ENCODE data around the gene VTA1. TPM values are rescaled to one million over a fixed set of nuclear protein-coding genes. Genes with fewer than 3 reads are reported as not detected.
"Not testable (repeated sequence)": the region's sequence is repeated elsewhere in the genome, so short reads cannot be mapped to it uniquely, and the experiment has no call there.

The VTA1 gene
- 68.3 and 78.5 TPM in 2 replicates for total RNA-seq (2014; rRNA removed; shearing (Covaris generic); ENCODE audit: low replicate concordance)

- in situ Hi-C loops (cut with HindIII; ENCODE audit: low pct_unique_long_range_greater_than_20kb, low sequenced_read_pairs) = no loop called here
These were observed at the start of gene VTA1, which contains the start of gene NMBR for GRCh38 chr6:142146828-142147662. Gene VTA1, plus strand, starts transcription at chr6:142147263. Its CDS starts 25 bp downstream, at chr6:142147288. Gene NMBR, minus strand, starts transcription at chr6:142147122. Its CDS starts 58,464 bp downstream, at chr6:142088658.

GRCh38 chr6:142104820-142105219 is 42.2 kb upstream of the VTA1 start:
- in situ Hi-C loops (cut with HindIII; ENCODE audit: low pct_unique_long_range_greater_than_20kb, low sequenced_read_pairs); DNase-seq (ENCODE audit: low read depth): not testable (repeated sequence)

More at GRCh38 chr6:142146828-142147662, at the start of gene VTA1, which contains the start of gene NMBR:
- DNase-seq (ENCODE audit: low read depth) = peak; percentile 93

- in situ Hi-C loops (cut with HindIII; ENCODE audit: low pct_unique_long_range_greater_than_20kb, low sequenced_read_pairs); DNase-seq (ENCODE audit: low read depth): not testable (repeated sequence)
These were observed 36.2 kb upstream of the VTA1 start for GRCh38 chr6:142110820-142111219.

- in situ Hi-C loops (cut with HindIII; ENCODE audit: low pct_unique_long_range_greater_than_20kb, low sequenced_read_pairs) = no loop called here
- peak; percentile 39 for DNase-seq (ENCODE audit: low read depth)
These were observed 34.5 kb upstream of the VTA1 start for GRCh38 chr6:142112451-142113061.

- in situ Hi-C loops (cut with HindIII; ENCODE audit: low pct_unique_long_range_greater_than_20kb, low sequenced_read_pairs) = no loop called here
- DNase-seq (ENCODE audit: low read depth) = no peak
These were observed 29.7 kb upstream of the VTA1 start for GRCh38 chr6:142117366-142117765.

- no peak for DNase-seq (ENCODE audit: low read depth)
- in situ Hi-C loops (cut with HindIII; ENCODE audit: low pct_unique_long_range_greater_than_20kb, low sequenced_read_pairs) = no loop called here
These were observed 28.7 kb upstream of the VTA1 start for GRCh38 chr6:142118328-142118727.

- in situ Hi-C loops (cut with HindIII; ENCODE audit: low pct_unique_long_range_greater_than_20kb, low sequenced_read_pairs) = no loop called here
- no peak for DNase-seq (ENCODE audit: low read depth)
These were observed 28.1 kb upstream of the VTA1 start for GRCh38 chr6:142118925-142119324.

- DNase-seq (ENCODE audit: low read depth) = no peak
- in situ Hi-C loops (cut with HindIII; ENCODE audit: low pct_unique_long_range_greater_than_20kb, low sequenced_read_pairs) = no loop called here
These were observed 25.7 kb upstream of the VTA1 start for GRCh38 chr6:142121342-142121741.

GRCh38 chr6:142130814-142131213 is 16.2 kb upstream of the VTA1 start:
- in situ Hi-C loops (cut with HindIII; ENCODE audit: low pct_unique_long_range_greater_than_20kb, low sequenced_read_pairs) = no loop called here
- no peak for DNase-seq (ENCODE audit: low read depth)

- DNase-seq (ENCODE audit: low read depth) = no peak
- in situ Hi-C loops (cut with HindIII; ENCODE audit: low pct_unique_long_range_greater_than_20kb, low sequenced_read_pairs) = no loop called here
These were observed 14.4 kb upstream of the VTA1 start, which contains the start of gene GJE1 for GRCh38 chr6:142132625-142133024. Gene GJE1, plus strand, starts transcription at chr6:142132925. Its CDS starts 234 bp downstream, at chr6:142133159.

- in situ Hi-C loops (cut with HindIII; ENCODE audit: low pct_unique_long_range_greater_than_20kb, low sequenced_read_pairs) = no loop called here
These were observed 8.2 kb upstream of the VTA1 start for GRCh38 chr6:142138876-142139275.

GRCh38 chr6:142141531-142141930 is 5.5 kb upstream of the VTA1 start:
- in situ Hi-C loops (cut with HindIII; ENCODE audit: low pct_unique_long_range_greater_than_20kb, low sequenced_read_pairs); DNase-seq (ENCODE audit: low read depth): not testable (repeated sequence)

More at GRCh38 chr6:142138876-142139275, 8.2 kb upstream of the VTA1 start:
- no peak for DNase-seq (ENCODE audit: low read depth)

- no peak for DNase-seq (ENCODE audit: low read depth)
These were observed 5.7 kb downstream of the VTA1 start for GRCh38 chr6:142152746-142153145.

GRCh38 chr6:142153196-142153595 is 6.1 kb downstream of the VTA1 start:
- no peak for DNase-seq (ENCODE audit: low read depth)

More at GRCh38 chr6:142152746-142153145, 5.7 kb downstream of the VTA1 start:
- in situ Hi-C loops (cut with HindIII; ENCODE audit: low pct_unique_long_range_greater_than_20kb, low sequenced_read_pairs) = no loop called here

GRCh38 chr6:142154336-142154735 is 7.3 kb downstream of the VTA1 start:
- DNase-seq (ENCODE audit: low read depth) = no peak
- in situ Hi-C loops (cut with HindIII; ENCODE audit: low pct_unique_long_range_greater_than_20kb, low sequenced_read_pairs) = no loop called here

More at GRCh38 chr6:142153196-142153595, 6.1 kb downstream of the VTA1 start:
- in situ Hi-C loops (cut with HindIII; ENCODE audit: low pct_unique_long_range_greater_than_20kb, low sequenced_read_pairs) = no loop called here

- DNase-seq (ENCODE audit: low read depth) = no peak
- in situ Hi-C loops (cut with HindIII; ENCODE audit: low pct_unique_long_range_greater_than_20kb, low sequenced_read_pairs) = no loop called here
These were observed 8.0 kb downstream of the VTA1 start for GRCh38 chr6:142155091-142155490.

GRCh38 chr6:142155895-142156757 is 9.1 kb downstream of the VTA1 start:
- in situ Hi-C loops (cut with HindIII; ENCODE audit: low pct_unique_long_range_greater_than_20kb, low sequenced_read_pairs) = no loop called here
- DNase-seq (ENCODE audit: low read depth) = peak; percentile 41

GRCh38 chr6:142156758-142157068 is 9.7 kb downstream of the VTA1 start:
- in situ Hi-C loops (cut with HindIII; ENCODE audit: low pct_unique_long_range_greater_than_20kb, low sequenced_read_pairs); DNase-seq (ENCODE audit: low read depth): not testable (repeated sequence)

Data from Caki2 (cell line).